ENCODE data around the gene NFE2L2.

DNA sequence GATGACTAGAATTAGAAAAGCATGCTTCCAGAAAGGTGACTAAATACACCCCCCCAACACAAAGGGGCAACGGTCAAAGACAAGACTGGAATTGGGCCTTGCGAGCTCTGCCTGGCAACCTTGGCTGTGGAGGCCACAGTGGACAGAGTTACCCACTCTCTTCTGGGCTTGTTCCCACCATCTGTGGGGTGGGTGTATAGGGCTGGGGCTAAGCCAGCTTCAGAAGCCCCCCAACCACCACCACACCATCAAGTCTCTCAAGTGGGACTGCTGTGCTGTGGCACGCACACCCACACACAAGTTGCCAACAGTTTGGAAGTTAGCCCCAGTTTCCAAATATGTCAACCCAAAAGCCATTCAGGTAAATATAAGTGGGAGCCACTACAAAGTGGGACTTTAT is 7.8 kb downstream of the NFE2L2 start:
- TF ChIP-seq, protein P1, sequence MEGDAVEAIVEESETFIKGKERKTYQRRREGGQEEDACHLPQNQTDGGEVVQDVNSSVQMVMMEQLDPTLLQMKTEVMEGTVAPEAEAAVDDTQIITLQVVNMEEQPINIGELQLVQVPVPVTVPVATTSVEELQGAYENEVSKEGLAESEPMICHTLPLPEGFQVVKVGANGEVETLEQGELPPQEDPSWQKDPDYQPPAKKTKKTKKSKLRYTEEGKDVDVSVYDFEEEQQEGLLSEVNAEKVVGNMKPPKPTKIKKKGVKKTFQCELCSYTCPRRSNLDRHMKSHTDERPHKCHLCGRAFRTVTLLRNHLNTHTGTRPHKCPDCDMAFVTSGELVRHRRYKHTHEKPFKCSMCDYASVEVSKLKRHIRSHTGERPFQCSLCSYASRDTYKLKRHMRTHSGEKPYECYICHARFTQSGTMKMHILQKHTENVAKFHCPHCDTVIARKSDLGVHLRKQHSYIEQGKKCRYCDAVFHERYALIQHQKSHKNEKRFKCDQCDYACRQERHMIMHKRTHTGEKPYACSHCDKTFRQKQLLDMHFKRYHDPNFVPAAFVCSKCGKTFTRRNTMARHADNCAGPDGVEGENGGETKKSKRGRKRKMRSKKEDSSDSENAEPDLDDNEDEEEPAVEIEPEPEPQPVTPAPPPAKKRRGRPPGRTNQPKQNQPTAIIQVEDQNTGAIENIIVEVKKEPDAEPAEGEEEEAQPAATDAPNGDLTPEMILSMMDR (IDR thresholded peaks at IDR 0.05; ENCODE audit: insufficient read depth, low read length, poor library complexity, severe bottlenecking), result no peak
- TF ChIP-seq EZH2phosphoT487 (conservative IDR thresholded peaks at IDR 0.05; ENCODE audit: low read length), result no peak

Data from SU-DHL-6 (cell line).